MM.1S (cell line): ENCODE measurements around the gene AUTS2.

Source experiments
- EZH2 ChIP-seq: fragments of 300-600 bp; sonication (generic); optimal IDR thresholded peaks from 2 replicates; pipeline ENCODE3; 2017; ENCODE audit warnings: low read depth, mild to moderate bottlenecking, antibody characterized with exemption, low read length, mixed read lengths
- TF ChIP-seq, protein P1 (sequence below): fragments of 300-600 bp; sonication (generic); IDR thresholded peaks from 2 replicates; pipeline ENCODE4 v1.5.1; 2016; ENCODE audit warnings: antibody characterized with exemption, low read length, mixed read lengths

DNA sequence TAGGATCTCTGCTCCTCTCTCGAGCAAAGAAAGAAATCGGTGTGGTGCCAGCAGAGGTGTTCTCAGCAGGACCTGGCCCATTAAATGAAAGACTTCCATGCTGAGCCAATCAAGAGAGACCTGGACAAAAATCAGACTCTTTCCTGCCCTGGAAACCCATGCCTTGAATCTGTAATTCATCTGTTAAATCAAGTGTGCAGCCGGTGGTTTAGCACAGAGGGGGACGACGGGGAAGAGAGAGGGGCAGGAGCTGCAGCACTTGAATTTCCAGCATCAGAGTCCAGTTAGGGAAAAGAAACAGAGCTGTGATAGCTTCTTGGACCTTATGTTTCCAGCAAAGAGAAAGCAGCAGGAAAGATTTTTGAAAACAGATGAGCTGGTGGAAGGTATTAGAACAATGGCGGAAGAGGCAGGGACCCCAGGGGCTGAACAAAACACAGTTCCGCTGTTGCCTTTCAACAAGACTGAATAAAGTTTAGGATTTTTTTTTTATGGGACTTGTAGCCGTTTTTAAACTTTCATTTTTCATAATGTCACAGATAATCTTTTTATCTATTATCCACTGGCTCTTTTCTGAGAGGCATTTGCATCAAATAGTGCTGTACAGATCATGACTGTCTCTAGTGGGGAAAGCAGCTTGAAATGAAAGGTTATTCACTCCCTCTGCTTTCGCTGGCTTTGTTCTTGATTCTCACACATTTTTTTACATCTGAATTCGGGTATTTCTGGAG is 990.1 kb downstream of the AUTS2 start:
- TF ChIP-seq, protein P1, sequence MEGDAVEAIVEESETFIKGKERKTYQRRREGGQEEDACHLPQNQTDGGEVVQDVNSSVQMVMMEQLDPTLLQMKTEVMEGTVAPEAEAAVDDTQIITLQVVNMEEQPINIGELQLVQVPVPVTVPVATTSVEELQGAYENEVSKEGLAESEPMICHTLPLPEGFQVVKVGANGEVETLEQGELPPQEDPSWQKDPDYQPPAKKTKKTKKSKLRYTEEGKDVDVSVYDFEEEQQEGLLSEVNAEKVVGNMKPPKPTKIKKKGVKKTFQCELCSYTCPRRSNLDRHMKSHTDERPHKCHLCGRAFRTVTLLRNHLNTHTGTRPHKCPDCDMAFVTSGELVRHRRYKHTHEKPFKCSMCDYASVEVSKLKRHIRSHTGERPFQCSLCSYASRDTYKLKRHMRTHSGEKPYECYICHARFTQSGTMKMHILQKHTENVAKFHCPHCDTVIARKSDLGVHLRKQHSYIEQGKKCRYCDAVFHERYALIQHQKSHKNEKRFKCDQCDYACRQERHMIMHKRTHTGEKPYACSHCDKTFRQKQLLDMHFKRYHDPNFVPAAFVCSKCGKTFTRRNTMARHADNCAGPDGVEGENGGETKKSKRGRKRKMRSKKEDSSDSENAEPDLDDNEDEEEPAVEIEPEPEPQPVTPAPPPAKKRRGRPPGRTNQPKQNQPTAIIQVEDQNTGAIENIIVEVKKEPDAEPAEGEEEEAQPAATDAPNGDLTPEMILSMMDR, result no peak
- no peak for TF ChIP-seq EZH2
